Glutamatergic neuron (in vitro differentiated cells): Measurements from ENCODE around the gene EPS8. TPM values are rescaled to one million over a fixed set of nuclear protein-coding genes. Genes with fewer than 3 reads are reported as not detected.
"Not testable (repeated sequence)": the region's sequence is repeated elsewhere in the genome, so short reads cannot be mapped to it uniquely, and the experiment has no call there.

Source experiments
- DNase-seq: peaks from one replicate; pipeline ENCODE4 v3.0.0; 2022
- H3K27ac Mint-ChIP-seq: one replicate; pipeline ENCODE4 v1.8.0; 2020; ENCODE audit warnings: mild to moderate bottlenecking, mixed read lengths, inconsistent platforms; ENCODE audit not compliant: unreplicated experiment
- H3K27me3 Mint-ChIP-seq: one replicate; pipeline ENCODE4 v1.8.0; 2020; ENCODE audit warnings: mild to moderate bottlenecking, moderate library complexity, mixed read lengths, inconsistent platforms; ENCODE audit not compliant: unreplicated experiment
- H3K36me3 Mint-ChIP-seq: one replicate; pipeline ENCODE4 v1.8.0; 2020; ENCODE audit warnings: mild to moderate bottlenecking, mixed read lengths, inconsistent platforms; ENCODE audit not compliant: unreplicated experiment
- H3K4me1 Mint-ChIP-seq: one replicate; pipeline ENCODE4 v1.8.0; 2020; ENCODE audit warnings: mild to moderate bottlenecking, low read depth, mixed read lengths, inconsistent platforms; ENCODE audit not compliant: unreplicated experiment
- H3K4me3 Mint-ChIP-seq: one replicate; pipeline ENCODE4 v1.8.0; 2020; ENCODE audit warnings: mild to moderate bottlenecking, mixed read lengths, inconsistent platforms; ENCODE audit not compliant: unreplicated experiment
- H3K9me3 Mint-ChIP-seq: one replicate; pipeline ENCODE4 v1.8.0; 2020; ENCODE audit warnings: mild to moderate bottlenecking, moderate library complexity, mixed read lengths, inconsistent platforms; ENCODE audit not compliant: unreplicated experiment
- CTCF ChIP-seq: fragments of 200-600 bp; sonication (generic); IDR thresholded peaks from one replicate; pipeline ENCODE4 v1.5.0; 2021; ENCODE audit not compliant: partially characterized antibody, unreplicated experiment
- total RNA-seq: library from RNA; stranded (reverse); fragmentation: NEBNext Ultra II Directional; extraction: Animal tissue kit (Norgen Biotek cat#: 25700); gene quantifications from one replicate; pipeline ENCODE4 v1.2.1, GENCODE V29; 2021; ENCODE audit not compliant: unreplicated experiment

The EPS8 gene
- total RNA-seq, 1 donor from 2014 or later = 4.3 TPM

GRCh38 chr12:15627995-15628945, 160.9 kb downstream of the EPS8 start:
- Mint-ChIP-seq H3K27ac (no peak overlapping the region), H3K27me3 (no peaks in the 10 kb centered on the region)

GRCh38 chr12:15625075-15625474, 164.1 kb downstream of the EPS8 start:
- TF ChIP-seq CTCF = no peak
- Mint-ChIP-seq H3K27me3 (no peaks in the 10 kb centered on the region), H3K4me1 (no peaks in the 10 kb centered on the region), H3K27ac (no peak overlapping the region), H3K36me3 (no peaks in the 10 kb centered on the region), H3K9me3 (peaks cover 1% of the 10 kb centered on the region), H3K4me3 (no peak overlapping the region)
- no peak for DNase-seq

More at GRCh38 chr12:15627995-15628945, 160.9 kb downstream of the EPS8 start:
- no peaks in the 10 kb centered on the region for H3K4me1 Mint-ChIP-seq
- no peak overlapping the region for H3K4me3 Mint-ChIP-seq
- no peak for DNase-seq
- no peaks in the 10 kb centered on the region for H3K36me3 Mint-ChIP-seq
- TF ChIP-seq CTCF = no peak
- H3K9me3 Mint-ChIP-seq = peaks cover 1% of the 10 kb centered on the region

GRCh38 chr12:15620741-15621539, 168.2 kb downstream of the EPS8 start:
- H3K4me3 Mint-ChIP-seq = no peak overlapping the region
- no peaks in the 10 kb centered on the region for H3K27me3 Mint-ChIP-seq
- no peaks in the 10 kb centered on the region for H3K4me1 Mint-ChIP-seq
- DNase-seq = no peak
- no peaks in the 10 kb centered on the region for H3K9me3 Mint-ChIP-seq
- no peak overlapping the region for H3K27ac Mint-ChIP-seq
- TF ChIP-seq CTCF = no peak
- peaks cover 7% of the 10 kb centered on the region for H3K36me3 Mint-ChIP-seq

GRCh38 chr12:15616495-15616894, 172.7 kb downstream of the EPS8 start:
- DNase-seq, H3K4me3 Mint-ChIP-seq, H3K27ac Mint-ChIP-seq, H3K9me3 Mint-ChIP-seq, H3K27me3 Mint-ChIP-seq, H3K4me1 Mint-ChIP-seq: not testable (repeated sequence)
- H3K36me3 Mint-ChIP-seq = peaks cover 11% of the 10 kb centered on the region

GRCh38 chr12:15613981-15614380, 175.2 kb downstream of the EPS8 start:
- peaks cover 11% of the 10 kb centered on the region for H3K36me3 Mint-ChIP-seq
- no peak overlapping the region for H3K4me3 Mint-ChIP-seq
- no peak for DNase-seq
- no peaks in the 10 kb centered on the region for H3K4me1 Mint-ChIP-seq
- H3K9me3 Mint-ChIP-seq = no peaks in the 10 kb centered on the region
- H3K27ac Mint-ChIP-seq = no peak overlapping the region
- TF ChIP-seq CTCF = no peak
- H3K27me3 Mint-ChIP-seq = peaks cover 2% of the 10 kb centered on the region
